ENCODE data around the gene SERPINA4. TPM values are rescaled to one million over a fixed set of nuclear protein-coding genes. Genes with fewer than 3 reads are reported as not detected.

SERPINA4 gene
- total RNA-seq, 1 donor from 2014 or later: not detected

DNA sequence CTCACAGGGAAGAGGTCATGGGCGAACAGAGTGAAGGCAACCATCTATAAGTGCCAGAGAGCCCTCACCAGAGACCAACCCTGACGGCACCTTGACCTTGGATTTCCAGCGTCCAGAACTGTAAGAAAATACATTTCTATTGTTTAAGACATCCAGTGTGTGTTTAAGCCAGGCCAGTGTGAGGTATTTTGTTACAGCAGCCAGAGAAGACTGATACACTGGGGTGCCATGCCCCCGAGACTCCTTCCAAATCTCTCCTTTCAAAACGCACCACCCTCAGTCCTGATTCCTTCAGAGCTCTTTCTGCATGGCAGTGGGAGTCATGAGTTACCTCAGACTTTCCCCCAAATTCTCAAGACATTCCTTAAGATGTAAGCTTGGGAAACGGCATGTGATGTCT, 17.5 kb downstream of the SERPINA4 start:
- no peak for ATAC-seq (ENCODE audit: low read depth)
- Mint-ChIP-seq H3K4me3 (no peak overlapping the region), H3K4me1 (no peaks in the 10 kb centered on the region), H3K36me3 (ENCODE audit: low read depth) (no peaks in the 10 kb centered on the region), H3K27ac (no peak overlapping the region), H3K9me3 (no peaks in the 10 kb centered on the region), H3K27me3 (peaks cover 3% of the 10 kb centered on the region)
- no peak for DNase-seq
- intact Hi-C loops (cut with micrococcal nuclease): no loop called here
- CTCF ChIA-PET: no interaction called here
- POLR2A ChIA-PET: no interaction called here
- TF ChIP-seq, protein P1, sequence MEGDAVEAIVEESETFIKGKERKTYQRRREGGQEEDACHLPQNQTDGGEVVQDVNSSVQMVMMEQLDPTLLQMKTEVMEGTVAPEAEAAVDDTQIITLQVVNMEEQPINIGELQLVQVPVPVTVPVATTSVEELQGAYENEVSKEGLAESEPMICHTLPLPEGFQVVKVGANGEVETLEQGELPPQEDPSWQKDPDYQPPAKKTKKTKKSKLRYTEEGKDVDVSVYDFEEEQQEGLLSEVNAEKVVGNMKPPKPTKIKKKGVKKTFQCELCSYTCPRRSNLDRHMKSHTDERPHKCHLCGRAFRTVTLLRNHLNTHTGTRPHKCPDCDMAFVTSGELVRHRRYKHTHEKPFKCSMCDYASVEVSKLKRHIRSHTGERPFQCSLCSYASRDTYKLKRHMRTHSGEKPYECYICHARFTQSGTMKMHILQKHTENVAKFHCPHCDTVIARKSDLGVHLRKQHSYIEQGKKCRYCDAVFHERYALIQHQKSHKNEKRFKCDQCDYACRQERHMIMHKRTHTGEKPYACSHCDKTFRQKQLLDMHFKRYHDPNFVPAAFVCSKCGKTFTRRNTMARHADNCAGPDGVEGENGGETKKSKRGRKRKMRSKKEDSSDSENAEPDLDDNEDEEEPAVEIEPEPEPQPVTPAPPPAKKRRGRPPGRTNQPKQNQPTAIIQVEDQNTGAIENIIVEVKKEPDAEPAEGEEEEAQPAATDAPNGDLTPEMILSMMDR (IDR thresholded peaks at IDR 0.05): no peak

DNA sequence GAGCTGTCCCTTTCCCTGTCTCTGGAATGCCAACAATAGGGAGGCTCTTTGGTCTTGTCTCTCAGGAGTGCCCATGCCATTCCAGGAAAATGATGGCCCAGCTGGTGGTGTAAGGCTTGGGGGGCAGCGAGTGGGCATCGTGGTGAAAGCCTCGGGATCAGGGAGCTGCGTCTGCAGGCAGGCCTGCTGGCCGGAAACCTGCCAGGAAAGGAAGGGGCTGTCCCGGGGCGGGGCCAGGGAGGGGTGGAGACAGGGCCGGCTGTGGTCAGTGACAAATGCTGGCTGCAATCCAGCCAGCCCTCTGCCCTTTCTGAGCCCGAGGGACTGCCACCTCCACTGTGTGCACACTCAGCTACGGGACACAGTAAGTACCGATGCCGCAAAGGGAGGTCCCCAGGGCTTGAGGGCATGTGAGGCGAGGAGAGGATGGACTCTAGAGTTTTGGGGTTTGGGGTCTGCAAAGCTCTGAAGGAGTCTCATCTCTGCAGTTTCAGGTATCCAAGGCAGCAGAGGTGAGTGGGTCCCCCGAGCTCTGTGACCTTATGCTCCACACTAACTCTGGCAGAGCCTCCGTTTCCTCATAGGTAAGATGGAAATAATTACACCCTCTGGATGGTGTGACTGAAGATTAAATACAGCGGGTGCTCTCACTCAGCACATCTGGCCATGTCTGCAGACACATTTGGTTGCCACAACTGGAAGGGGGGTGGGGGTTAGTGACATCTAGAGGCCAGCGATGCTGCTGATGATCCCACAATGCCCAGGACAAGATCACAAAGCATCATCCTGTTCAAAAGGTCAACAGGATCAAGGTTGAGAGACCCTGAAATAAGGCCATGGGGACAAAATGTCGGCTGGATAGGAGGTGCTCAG, 20.1 kb downstream of the SERPINA4 start, which contains the start of gene SERPINA5:
Gene SERPINA5, plus strand, starts transcription at position 300 of the 873 bp plus-strand sequence. CDS start 5,937 bp downstream, outside the sequence.
- ChIA-PET CTCF (no interaction called here), POLR2A (no interaction called here)
- ATAC-seq (ENCODE audit: low read depth) (no peak), DNase-seq (no peak)
- Mint-ChIP-seq H3K4me1 (no peaks in the 10 kb centered on the region), H3K9me3 (no peaks in the 10 kb centered on the region), H3K36me3 (ENCODE audit: low read depth) (no peaks in the 10 kb centered on the region), H3K27ac (no peak within 1 kb of the TSS), H3K4me3 (no peak within 1 kb of the TSS), H3K27me3 (peaks cover 3% of the 10 kb centered on the region)
- TF ChIP-seq, protein P1 (IDR thresholded peaks at IDR 0.05): no peak
- intact Hi-C loops (cut with micrococcal nuclease): no loop called here

DNA sequence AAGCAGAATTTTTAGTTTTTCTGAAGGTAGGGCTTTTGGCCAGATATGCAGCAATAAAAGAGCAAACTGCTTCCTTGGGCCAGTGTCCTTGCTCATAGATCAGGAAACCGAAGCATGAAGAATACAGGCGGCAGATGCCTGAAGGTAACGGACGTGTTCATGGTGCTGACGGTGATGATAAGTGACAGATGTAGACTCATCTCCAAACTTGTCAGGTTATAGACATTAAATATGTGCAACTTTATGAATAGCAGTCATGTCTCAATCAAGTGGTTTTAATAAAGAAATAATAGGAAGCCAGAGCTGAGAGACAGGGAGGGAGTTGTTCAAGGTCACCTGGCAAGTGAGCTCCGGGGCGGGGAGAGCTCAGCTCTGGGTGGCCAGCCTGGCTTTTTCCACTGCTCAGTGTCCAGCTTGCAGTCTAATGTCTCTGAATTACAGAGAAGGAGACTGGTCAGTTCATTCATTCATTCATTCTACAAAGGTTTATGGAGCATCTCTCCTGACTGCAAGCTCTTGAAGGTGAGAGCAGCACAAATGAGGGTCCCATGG, 21.0 kb downstream of the SERPINA4 start:
- ATAC-seq (ENCODE audit: low read depth) (no peak), DNase-seq (no peak)
- intact Hi-C loops (cut with micrococcal nuclease): no loop called here
- H3K4me1 Mint-ChIP-seq: no peaks in the 10 kb centered on the region
- CTCF ChIA-PET: no interaction called here
- H3K4me3 Mint-ChIP-seq: no peak overlapping the region
- TF ChIP-seq, protein P1 (IDR thresholded peaks at IDR 0.05): no peak
- no peak overlapping the region for H3K27ac Mint-ChIP-seq
- H3K36me3 Mint-ChIP-seq (ENCODE audit: low read depth): no peaks in the 10 kb centered on the region
- H3K9me3 Mint-ChIP-seq: no peaks in the 10 kb centered on the region
- POLR2A ChIA-PET: no interaction called here
- peaks cover 3% of the 10 kb centered on the region for H3K27me3 Mint-ChIP-seq

DNA sequence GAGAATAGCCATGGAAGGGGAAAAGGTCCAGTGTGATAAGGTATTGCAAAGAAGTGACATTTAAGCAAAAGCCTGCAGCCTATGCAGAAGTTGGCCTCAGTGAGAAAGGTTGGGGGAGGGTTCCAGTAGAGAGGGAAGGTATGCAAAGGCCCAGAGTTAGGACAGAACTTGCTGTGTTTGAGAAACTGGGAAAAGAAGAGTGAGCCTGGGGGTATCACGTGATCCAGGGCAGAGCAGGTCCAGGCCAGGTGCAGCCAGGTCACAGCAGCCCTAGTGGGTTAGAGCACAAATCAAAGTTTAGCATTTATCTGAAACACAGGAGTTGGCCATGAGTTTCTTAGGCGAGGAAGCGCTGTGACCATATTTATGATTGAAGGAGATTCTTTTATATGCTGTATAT, 21.6 kb downstream of the SERPINA4 start:
- no peak for ATAC-seq (ENCODE audit: low read depth)
- CTCF ChIA-PET: no interaction called here
- POLR2A ChIA-PET: interaction anchor here (0.6 kb wide), 1 partner anchor 16 kb away, joined by 6 read pairs; no protein-coding TSS in a partner anchor
- Mint-ChIP-seq H3K27me3 (peaks cover 3% of the 10 kb centered on the region), H3K4me3 (no peak overlapping the region), H3K27ac (no peak overlapping the region), H3K36me3 (ENCODE audit: low read depth) (no peaks in the 10 kb centered on the region), H3K4me1 (no peaks in the 10 kb centered on the region), H3K9me3 (no peaks in the 10 kb centered on the region)
- intact Hi-C loops (cut with micrococcal nuclease): no loop called here
- DNase-seq: no peak
- TF ChIP-seq, protein P1 (IDR thresholded peaks at IDR 0.05): no peak

DNA sequence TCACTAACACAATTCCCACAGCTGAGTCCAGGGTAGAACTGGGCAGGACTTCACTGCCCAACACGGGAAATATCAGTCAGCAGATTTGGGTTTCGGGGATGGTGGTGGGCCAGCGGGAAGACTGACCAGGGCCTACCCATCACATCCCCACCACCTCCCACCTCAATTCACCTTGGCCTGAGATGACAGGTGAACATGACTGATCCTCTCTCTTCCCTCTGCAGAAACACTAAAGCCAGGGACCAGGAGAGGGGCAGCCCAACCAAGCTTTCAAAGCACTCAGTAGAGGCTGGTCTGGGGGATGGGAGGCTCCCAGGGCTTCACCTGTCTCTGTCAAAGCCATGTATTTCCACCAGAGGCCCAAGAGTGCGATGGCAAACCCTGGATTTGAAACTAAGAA, 22.3 kb downstream of the SERPINA4 start:
- Mint-ChIP-seq H3K27me3 (peaks cover 3% of the 10 kb centered on the region), H3K4me3 (no peak overlapping the region), H3K36me3 (ENCODE audit: low read depth) (no peaks in the 10 kb centered on the region), H3K27ac (no peak overlapping the region), H3K4me1 (no peaks in the 10 kb centered on the region), H3K9me3 (no peaks in the 10 kb centered on the region)
- intact Hi-C loops (cut with micrococcal nuclease): no loop called here
- ChIA-PET POLR2A (no interaction called here), CTCF (no interaction called here)
- DNase-seq (no peak), ATAC-seq (ENCODE audit: low read depth) (no peak)
- TF ChIP-seq, protein P1 (IDR thresholded peaks at IDR 0.05): no peak

All from activated B cell treated with CpG ODN at 0.5 μM for 24 hours (primary cell).